H9 (cell line): Measurements from ENCODE around the gene PPAN. TPM values are rescaled to one million over a fixed set of nuclear protein-coding genes. Genes with fewer than 3 reads are reported as not detected.
A peak's percentile ranks its signal among the peaks of the same experiment; 100 is the strongest.

Experiments
- DNase-seq: peaks from one replicate; pipeline ENCODE4 v3.0.0-alpha.2; 2017
- H2AFZ ChIP-seq: one replicate; pipeline ENCODE4 v1.6.1; 2013; ENCODE audit warnings: mild to moderate bottlenecking, low read length, control low read depth, moderate library complexity
- H2AK5ac ChIP-seq: 2 replicates; pipeline ENCODE4 v1.6.1; 2013; ENCODE audit warnings: low read length, control low read depth, mixed read lengths; ENCODE audit not compliant: insufficient read length
- H2BK120ac ChIP-seq: one replicate; pipeline ENCODE4 v1.6.1; 2013; ENCODE audit warnings: low read depth, mild to moderate bottlenecking, low read length, control low read depth, inconsistent platforms; ENCODE audit not compliant: poor library complexity, severe bottlenecking
- H2BK12ac ChIP-seq: 2 replicates; pipeline ENCODE4 v1.6.1; 2013; ENCODE audit warnings: low read length, control low read depth, mixed read lengths, low read depth; ENCODE audit not compliant: insufficient read length
- H2BK15ac ChIP-seq: 2 replicates; pipeline ENCODE4 v1.6.1; 2013; ENCODE audit warnings: low read depth, low read length, control low read depth
- H2BK20ac ChIP-seq: one replicate; pipeline ENCODE4 v1.6.1; 2013; ENCODE audit warnings: low read depth, mild to moderate bottlenecking, low read length, control low read depth, inconsistent platforms; ENCODE audit not compliant: poor library complexity, severe bottlenecking
- H2BK5ac ChIP-seq: 2 replicates; pipeline ENCODE4 v1.6.1; 2013; ENCODE audit warnings: low read length, control low read depth, mixed read lengths; ENCODE audit not compliant: insufficient read length
- H3K14ac ChIP-seq: 2 replicates; pipeline ENCODE4 v1.6.1; 2013; ENCODE audit warnings: low read length, control low read depth; ENCODE audit not compliant: insufficient read depth
- H3K18ac ChIP-seq: 2 replicates; pipeline ENCODE4 v1.6.1; 2013; ENCODE audit warnings: low read depth, mild to moderate bottlenecking, mixed read lengths, low read length, control low read depth; ENCODE audit not compliant: insufficient read length
- H3K23ac ChIP-seq: 2 replicates; pipeline ENCODE4 v1.6.1; 2013; ENCODE audit warnings: low read length, control low read depth, mixed read lengths, low read depth; ENCODE audit not compliant: insufficient read length
- H3K23me2 ChIP-seq: 2 replicates; pipeline ENCODE4 v1.6.1; 2013; ENCODE audit warnings: low read depth, mild to moderate bottlenecking, mixed read lengths, low read length, control low read depth; ENCODE audit not compliant: insufficient read length, poor library complexity, severe bottlenecking
- H3K27ac ChIP-seq: 2 replicates; pipeline ENCODE4 v1.5.1; 2013; ENCODE audit warnings: low read length, control low read depth, mixed read lengths, low read depth; ENCODE audit not compliant: insufficient read length
- H3K27me3 ChIP-seq: 2 replicates; pipeline ENCODE4 v1.6.1; 2013; ENCODE audit warnings: low read length, control low read depth, inconsistent platforms; ENCODE audit not compliant: insufficient read depth
- H3K4ac ChIP-seq: 2 replicates; pipeline ENCODE4 v1.6.1; 2013; ENCODE audit warnings: low read depth, mild to moderate bottlenecking, control low read depth, inconsistent platforms, low read length, moderate library complexity
- H3K4me1 ChIP-seq: 2 replicates; pipeline ENCODE4 v1.6.1; 2013; ENCODE audit warnings: low read length, control low read depth, inconsistent platforms; ENCODE audit not compliant: insufficient read depth
- H3K4me2 ChIP-seq: 2 replicates; pipeline ENCODE4 v1.6.1; 2013; ENCODE audit warnings: low read length, control low read depth, mixed read lengths; ENCODE audit not compliant: insufficient read length, insufficient read depth
- H3K56ac ChIP-seq: 2 replicates; pipeline ENCODE4 v1.6.1; 2013; ENCODE audit warnings: low read depth, mild to moderate bottlenecking, mixed read lengths, low read length, control low read depth; ENCODE audit not compliant: insufficient read length
- H3K79me1 ChIP-seq: 2 replicates; pipeline ENCODE4 v1.6.1; 2013; ENCODE audit warnings: low read depth, mild to moderate bottlenecking, moderate library complexity, low read length, control low read depth, inconsistent platforms; ENCODE audit not compliant: insufficient read depth, poor library complexity, severe bottlenecking
- H3K79me2 ChIP-seq: 2 replicates; pipeline ENCODE4 v1.6.1; 2013; ENCODE audit warnings: low read length, control low read depth, inconsistent platforms; ENCODE audit not compliant: insufficient read depth
- H3K9ac ChIP-seq: 2 replicates; pipeline ENCODE4 v1.6.1; 2013; ENCODE audit warnings: low read length, control low read depth, mixed read lengths; ENCODE audit not compliant: insufficient read length; ENCODE audit errors: extremely low read depth
- H3K9me3 ChIP-seq: one replicate; pipeline ENCODE4 v1.6.1; 2013; ENCODE audit warnings: low read depth, low read length, inconsistent platforms; ENCODE audit not compliant: control insufficient read depth
- H3T11ph ChIP-seq: one replicate; pipeline ENCODE4 v1.6.1; 2013; ENCODE audit warnings: mild to moderate bottlenecking, low read length, control low read depth, inconsistent platforms
- H4K20me1 ChIP-seq: one replicate; pipeline ENCODE4 v1.6.1; 2013; ENCODE audit not compliant: control insufficient read depth, insufficient read length, insufficient read depth
- H4K5ac ChIP-seq: 2 replicates; pipeline ENCODE4 v1.6.1; 2013; ENCODE audit warnings: low read depth, mild to moderate bottlenecking, mixed read lengths, low read length, control low read depth; ENCODE audit not compliant: insufficient read length
- H4K8ac ChIP-seq: replicated peaks from 2 replicates; pipeline ENCODE4 v1.6.1; 2013; ENCODE audit warnings: low read length, control low read depth, mixed read lengths, low read depth; ENCODE audit not compliant: insufficient read length
- H4K91ac ChIP-seq: 2 replicates; pipeline ENCODE4 v1.6.1; 2013; ENCODE audit warnings: low read depth, mild to moderate bottlenecking, moderate library complexity, mixed read lengths, low read length, control low read depth; ENCODE audit not compliant: insufficient read length
- H3K27ac Mint-ChIP-seq, 3 experiments: 2 replicates in 2 of 3; 3 replicates in 1 of 3; pipeline ENCODE4 v1.8.0; 2020 to 2021; ENCODE audit warnings: mixed read lengths in 3 of 3, mild to moderate bottlenecking in 1 of 3, moderate library complexity in 1 of 3
- H3K27me3 Mint-ChIP-seq: 2 replicates; pipeline ENCODE4 v1.8.0; 2021; ENCODE audit warnings: low read depth, mild to moderate bottlenecking, moderate library complexity, mixed read lengths
- H3K36me3 Mint-ChIP-seq, 3 experiments: 2 replicates in 2 of 3; 3 replicates in 1 of 3; pipeline ENCODE4 v1.8.0; 2020 to 2021; ENCODE audit warnings: low read depth in 3 of 3, mixed read lengths in 3 of 3; ENCODE audit not compliant: insufficient read depth in 1 of 3
- H3K4me1 Mint-ChIP-seq, 2 experiments: 2 replicates each; pipeline ENCODE4 v1.8.0; 2020; ENCODE audit warnings: mixed read lengths in 2 of 2
- H3K4me3 Mint-ChIP-seq, 2 experiments: 2 replicates in 1 of 2; 3 replicates in 1 of 2; pipeline ENCODE4 v1.8.0; 2020 to 2021; ENCODE audit warnings: mild to moderate bottlenecking in 2 of 2, mixed read lengths in 2 of 2, moderate library complexity in 1 of 2
- H3K9me3 Mint-ChIP-seq, 2 experiments: 2 replicates in 1 of 2; 3 replicates in 1 of 2; pipeline ENCODE4 v1.8.0; 2020; ENCODE audit warnings: mild to moderate bottlenecking in 2 of 2, mixed read lengths in 2 of 2, moderate library complexity in 1 of 2
- WGBS: extraction: QIAGEN DNeasy Blood & Tissue Kit; methylation state at CpG from one replicate; pipeline ENCODE4 v1.1.7; 2013; ENCODE audit warnings: missing lambda C conversion rate, low lambda C conversion rate, mixed read lengths; ENCODE audit not compliant: insufficient read length; ENCODE audit errors: extremely low coverage; 5-methylcytosine and 5-hydroxymethylcytosine counted together
- total RNA-seq: library from RNA; stranded (reverse); gene quantifications from 2 replicates; pipeline ENCODE4 v1.2.1, GENCODE V29; 2021
- TF ChIP-seq, protein P1 (sequence below): fragments of 200-600 bp; sonication (generic); conservative IDR thresholded peaks from 3 replicates; pipeline ENCODE4 v1.8.0; 2021; ENCODE audit warnings: antibody characterized with exemption, mild to moderate bottlenecking

The PPAN gene
- total RNA-seq, 1 experiment from 2014 or later = 157 TPM

GRCh38 chr19:10087296-10088061 is 18.7 kb upstream of the PPAN start:
- H3K9me3 ChIP-seq = no peaks in the 10 kb centered on the region
- no peak overlapping the region for H4K5ac ChIP-seq
- no peaks in the 10 kb centered on the region for H4K20me1 ChIP-seq
- Mint-ChIP-seq H3K27ac (no peak overlapping the region), H3K9me3 (peaks cover 0 to 2% of the 10 kb centered on the region in 2 experiments; a peak in 1 of 5 replicates), H3K4me3 (peak overlapping the region; percentile 75 to 90), H3K27me3 (peaks cover 12% of the 10 kb centered on the region), H3K4me1 (peaks cover 7 to 9% of the 10 kb centered on the region in 2 experiments; a peak in 2 of 4 replicates), H3K36me3 (peaks cover 4 to 16% (median 11%) of the 10 kb centered on the region in 3 experiments; a peak in 6 of 7 replicates)
- no peak overlapping the region for H3K14ac ChIP-seq
- H4K91ac ChIP-seq = no peak overlapping the region
- H3K23ac ChIP-seq = no peak overlapping the region
- H2AFZ ChIP-seq = no peak overlapping the region
- H3K18ac ChIP-seq = no peak overlapping the region
- peaks cover 10% of the 10 kb centered on the region for H3K23me2 ChIP-seq
- no peak overlapping the region for H2BK20ac ChIP-seq
- no peak overlapping the region for H3K56ac ChIP-seq
- no peak overlapping the region for H4K8ac ChIP-seq
- TF ChIP-seq, protein P1, sequence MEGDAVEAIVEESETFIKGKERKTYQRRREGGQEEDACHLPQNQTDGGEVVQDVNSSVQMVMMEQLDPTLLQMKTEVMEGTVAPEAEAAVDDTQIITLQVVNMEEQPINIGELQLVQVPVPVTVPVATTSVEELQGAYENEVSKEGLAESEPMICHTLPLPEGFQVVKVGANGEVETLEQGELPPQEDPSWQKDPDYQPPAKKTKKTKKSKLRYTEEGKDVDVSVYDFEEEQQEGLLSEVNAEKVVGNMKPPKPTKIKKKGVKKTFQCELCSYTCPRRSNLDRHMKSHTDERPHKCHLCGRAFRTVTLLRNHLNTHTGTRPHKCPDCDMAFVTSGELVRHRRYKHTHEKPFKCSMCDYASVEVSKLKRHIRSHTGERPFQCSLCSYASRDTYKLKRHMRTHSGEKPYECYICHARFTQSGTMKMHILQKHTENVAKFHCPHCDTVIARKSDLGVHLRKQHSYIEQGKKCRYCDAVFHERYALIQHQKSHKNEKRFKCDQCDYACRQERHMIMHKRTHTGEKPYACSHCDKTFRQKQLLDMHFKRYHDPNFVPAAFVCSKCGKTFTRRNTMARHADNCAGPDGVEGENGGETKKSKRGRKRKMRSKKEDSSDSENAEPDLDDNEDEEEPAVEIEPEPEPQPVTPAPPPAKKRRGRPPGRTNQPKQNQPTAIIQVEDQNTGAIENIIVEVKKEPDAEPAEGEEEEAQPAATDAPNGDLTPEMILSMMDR = no peak
- H3T11ph ChIP-seq = no peak overlapping the region
- no peak overlapping the region for H3K9ac ChIP-seq
- no peaks in the 10 kb centered on the region for H3K4me1 ChIP-seq
- no peak for DNase-seq
- WGBS = no CpG with 5 or more reads among the region's 18 CpGs
- no peak overlapping the region for H2BK12ac ChIP-seq
- H2AK5ac ChIP-seq = no peak overlapping the region
- H3K27ac ChIP-seq = no peak overlapping the region
- peak overlapping the region; percentile 77 for H3K4me2 ChIP-seq
- no peaks in the 10 kb centered on the region for H3K27me3 ChIP-seq
- H3K79me2 ChIP-seq = no peaks in the 10 kb centered on the region
- H3K4ac ChIP-seq = no peak overlapping the region
- H2BK120ac ChIP-seq = no peak overlapping the region
- H3K79me1 ChIP-seq = no peaks in the 10 kb centered on the region
- no peak overlapping the region for H2BK5ac ChIP-seq
- H2BK15ac ChIP-seq = no peak overlapping the region
